ENCODE data around the gene ZNF786. TPM values are rescaled to one million over a fixed set of nuclear protein-coding genes. Genes with fewer than 3 reads are reported as not detected.

Gene ZNF786
- total and polyA plus RNA-seq, 10 donors, result 2.8 to 10.6 (median 7.6) TPM

- H3K27me3 ChIP-seq (replicated peaks in 1 of 7), result no peaks in the 10 kb centered on the region
- intact Hi-C loops (cut with DNase I; ENCODE audit: low total_unique reads), result no loop called here
- DNase-seq, result peak; percentile 12
- peaks cover 0 to 13% (median under 1%) of the 10 kb centered on the region in 6 donors for H3K4me1 ChIP-seq
- no peak overlapping the region for H3K4me3 ChIP-seq
- WGBS, 5 donors, result 88 to 97% (median 90%) methylated on average over 6 of the region's 6 CpGs
- peaks cover 0 to 10% (median 0%) of the 10 kb centered on the region in 8 donors for H3K9me3 ChIP-seq
- H3K27ac ChIP-seq, result no peak overlapping the region
- TF ChIP-seq POLR2AphosphoS5 (IDR thresholded peaks at IDR 0.05) (no peak), CTCF (IDR thresholded peaks at IDR 0.05 in 8 of 11, conservative IDR thresholded peaks at IDR 0.05 in 3 of 11) (no peak), POLR2A (IDR thresholded peaks at IDR 0.05) (no peak)
- H3K36me3 ChIP-seq, result peaks cover 0 to 48% (median 2%) of the 10 kb centered on the region in 6 donors
These were observed 8.6 kb downstream of the ZNF786 start for GRCh38 chr7:149081914-149082313.

GRCh38 chr7:149077594-149077993 is 12.9 kb downstream of the ZNF786 start:
- H3K36me3 ChIP-seq, result peaks cover 0 to 60% (median 10%) of the 10 kb centered on the region in 6 donors
- peaks cover 0 to 7% (median 0%) of the 10 kb centered on the region in 6 donors for H3K4me1 ChIP-seq
- intact Hi-C loops (cut with DNase I; ENCODE audit: low total_unique reads), result no loop called here
- no peaks in the 10 kb centered on the region for H3K9me3 ChIP-seq
- whole genome bisulfite sequencing, 5 donors, result 84 to 91% (median 87%) methylated on average over 9 of the region's 9 CpGs
- peak; percentile 22 for DNase-seq
- H3K27me3 ChIP-seq (replicated peaks in 1 of 7), result no peaks in the 10 kb centered on the region
- no peak for TF ChIP-seq POLR2A (IDR thresholded peaks at IDR 0.05)
- no peak overlapping the region for H3K4me3 ChIP-seq
- no peak overlapping the region for H3K27ac ChIP-seq

GRCh38 chr7:149075286-149075685 is 15.2 kb downstream of the ZNF786 start:
- Histone ChIP-seq H3K4me3 (no peak overlapping the region), H3K36me3 (peaks cover 0 to 81% (median 32%) of the 10 kb centered on the region in 6 donors), H3K27ac (no peak overlapping the region), H3K4me1 (peaks cover 0 to 15% (median 0%) of the 10 kb centered on the region in 6 donors), H3K9me3 (no peaks in the 10 kb centered on the region), H3K27me3 (replicated peaks in 1 of 7) (no peaks in the 10 kb centered on the region)
- no peak for TF ChIP-seq POLR2A (IDR thresholded peaks at IDR 0.05)
- TF ChIP-seq CTCF (IDR thresholded peaks at IDR 0.05 in 8 of 11, conservative IDR thresholded peaks at IDR 0.05 in 3 of 11), result no peak
- no peak for TF ChIP-seq POLR2AphosphoS5 (IDR thresholded peaks at IDR 0.05)
- WGBS, 5 donors, result 96 to 98% (median 97%) methylated on average over 2 of the region's 2 CpGs
- intact Hi-C loops (cut with DNase I; ENCODE audit: low total_unique reads), result no loop called here
- DNase-seq, result no peak

GRCh38 chr7:149074116-149074885 is 16.2 kb downstream of the ZNF786 start:
- WGBS, 5 donors, result 49 to 67% (median 64%) methylated on average over 3 of the region's 3 CpGs
- Histone ChIP-seq H3K4me1 (peaks cover 0 to 15% (median 0%) of the 10 kb centered on the region in 6 donors), H3K27ac (peak overlapping the region in 2 of 8 donors; percentile 11 to 46), H3K9me3 (no peaks in the 10 kb centered on the region), H3K4me3 (no peak overlapping the region), H3K36me3 (peaks cover 0 to 79% (median 31%) of the 10 kb centered on the region in 6 donors), H3K27me3 (replicated peaks in 1 of 7) (no peaks in the 10 kb centered on the region)
- no peak for TF ChIP-seq POLR2AphosphoS5 (IDR thresholded peaks at IDR 0.05)
- no peak for TF ChIP-seq POLR2A (IDR thresholded peaks at IDR 0.05)
- no peak for DNase-seq
- intact Hi-C loops (cut with DNase I; ENCODE audit: low total_unique reads), result no loop called here

- H3K4me1 ChIP-seq, result peaks cover 0 to 15% (median 0%) of the 10 kb centered on the region in 6 donors
- 85 to 96% (median 89%) methylated on average over 4 of the region's 4 CpGs for WGBS, 5 donors
- H3K36me3 ChIP-seq, result peaks cover 0 to 72% (median 33%) of the 10 kb centered on the region in 6 donors
- H3K27me3 ChIP-seq (replicated peaks in 1 of 7), result no peaks in the 10 kb centered on the region
- DNase-seq, result no peak
- no peak for TF ChIP-seq CTCF (IDR thresholded peaks at IDR 0.05 in 8 of 11, conservative IDR thresholded peaks at IDR 0.05 in 3 of 11)
- TF ChIP-seq POLR2AphosphoS5 (IDR thresholded peaks at IDR 0.05), result no peak
- no peak for TF ChIP-seq POLR2A (IDR thresholded peaks at IDR 0.05)
- peak overlapping the region in 1 of 8 donors; percentile 27 for H3K4me3 ChIP-seq
- peak overlapping the region in 5 of 8 donors; percentile 41 to 82 (median 64) for H3K27ac ChIP-seq
- intact Hi-C loops (cut with DNase I; ENCODE audit: low total_unique reads), result no loop called here
- no peaks in the 10 kb centered on the region for H3K9me3 ChIP-seq
These were observed 18.1 kb downstream of the ZNF786 start for GRCh38 chr7:149072438-149072775.

All from spleen (tissue), 11 donors.